UCSD-AML1 (cell line): ENCODE data around the gene POLA2.
"Not testable (repeated sequence)": the region's sequence is repeated elsewhere in the genome, so short reads cannot be mapped to it uniquely, and the experiment has no call there.

Experiments
- DNase-seq: peaks from one replicate; lab custom pipeline; 2025; ENCODE audit not compliant: unreplicated experiment; lab: John Stamatoyannopoulos, UW

POLA2 gene

GRCh38 chr11:65241134-65241533 lies 20.6 kb upstream of the POLA2 start:
- DNase-seq, result no peak

GRCh38 chr11:65241692-65242091 lies 20.1 kb upstream of the POLA2 start:
- DNase-seq, result no peak

- no peak for DNase-seq
Measured at GRCh38 chr11:65242389-65242788, 19.4 kb upstream of the POLA2 start.

- DNase-seq, result no peak
Measured at GRCh38 chr11:65243797-65244196, 18.0 kb upstream of the POLA2 start.

- DNase-seq, result not testable (repeated sequence)
Measured at GRCh38 chr11:65245046-65245445, 16.7 kb upstream of the POLA2 start.

GRCh38 chr11:65246506-65246905 lies 15.3 kb upstream of the POLA2 start:
- DNase-seq, result no peak

GRCh38 chr11:65248184-65248710 lies 13.5 kb upstream of the POLA2 start:
- not testable (repeated sequence) for DNase-seq

GRCh38 chr11:65251476-65251875 lies 10.3 kb upstream of the POLA2 start:
- DNase-seq, result no peak

GRCh38 chr11:65254724-65255123 lies 7.0 kb upstream of the POLA2 start:
- DNase-seq, result no peak

GRCh38 chr11:65258988-65259387 lies 2.8 kb upstream of the POLA2 start:
- no peak for DNase-seq

- DNase-seq, result no peak
Measured at GRCh38 chr11:65260302-65260701, 1.5 kb upstream of the POLA2 start.

GRCh38 chr11:65260756-65261590 lies 789 bp upstream of the POLA2 start:
- DNase-seq, result no peak

GRCh38 chr11:65262381-65262680 lies 569 bp downstream of the POLA2 start:
- no peak for DNase-seq

GRCh38 chr11:65262776-65263175 lies 1.0 kb downstream of the POLA2 start:
- no peak for DNase-seq

- not testable (repeated sequence) for DNase-seq
Measured at GRCh38 chr11:65264747-65265146, 3.0 kb downstream of the POLA2 start.

GRCh38 chr11:65266210-65266609 lies 4.4 kb downstream of the POLA2 start:
- DNase-seq, result no peak

- DNase-seq, result peak; percentile 51
Measured at GRCh38 chr11:65274735-65275682, 13.2 kb downstream of the POLA2 start.

GRCh38 chr11:65275906-65276305 lies 14.1 kb downstream of the POLA2 start:
- no peak for DNase-seq

GRCh38 chr11:65277631-65278277 lies 16.0 kb downstream of the POLA2 start:
- DNase-seq, result no peak

- no peak for DNase-seq
Measured at GRCh38 chr11:65278356-65278755, 16.6 kb downstream of the POLA2 start.

- DNase-seq, result no peak
Measured at GRCh38 chr11:65279279-65279678, 17.5 kb downstream of the POLA2 start.
